AG10803 (cell line): ENCODE results near the gene SMIM17.

Experiments used
- DNase-seq: peaks from one replicate; pipeline ENCODE4 v3.0.0; 2010; ENCODE audit warnings: low read depth
- H3K4me3 ChIP-seq: 2 replicates; pipeline ENCODE4 v1.5.1; 2011; ENCODE audit warnings: mild to moderate bottlenecking, low read length, control low read depth
- TF ChIP-seq, protein P1 (sequence below): conservative IDR thresholded peaks from 2 replicates; pipeline ENCODE4 v1.5.1; 2011; ENCODE audit warnings: mild to moderate bottlenecking, low read length, control low read depth, inconsistent platforms

The SMIM17 gene

DNA sequence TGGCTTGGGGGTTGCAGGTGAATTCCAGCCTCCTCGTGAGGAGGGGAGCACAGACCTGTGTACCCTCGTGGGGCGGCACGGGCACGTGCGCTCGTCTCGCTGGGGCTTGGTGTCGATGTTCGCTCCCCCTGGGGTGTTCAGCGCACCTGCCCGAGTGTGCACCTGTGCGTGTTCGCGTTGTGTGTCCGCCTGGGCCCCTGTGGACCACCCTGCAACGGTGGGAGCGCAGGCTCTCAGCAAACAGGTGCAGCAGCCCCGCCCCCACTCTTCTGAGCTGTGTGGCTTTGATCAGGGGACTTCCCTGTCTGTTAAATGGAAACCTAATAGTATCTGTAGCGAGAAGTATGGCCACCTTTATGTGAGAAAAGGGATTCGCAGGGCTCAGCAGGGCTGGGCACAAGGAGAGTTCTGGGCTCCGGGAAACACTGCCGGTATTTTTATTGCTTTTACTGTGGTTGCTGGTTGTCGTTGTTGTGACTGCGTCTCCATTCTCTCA, 549 bp downstream of the SMIM17 start:
- no peak for DNase-seq
- TF ChIP-seq, protein P1, sequence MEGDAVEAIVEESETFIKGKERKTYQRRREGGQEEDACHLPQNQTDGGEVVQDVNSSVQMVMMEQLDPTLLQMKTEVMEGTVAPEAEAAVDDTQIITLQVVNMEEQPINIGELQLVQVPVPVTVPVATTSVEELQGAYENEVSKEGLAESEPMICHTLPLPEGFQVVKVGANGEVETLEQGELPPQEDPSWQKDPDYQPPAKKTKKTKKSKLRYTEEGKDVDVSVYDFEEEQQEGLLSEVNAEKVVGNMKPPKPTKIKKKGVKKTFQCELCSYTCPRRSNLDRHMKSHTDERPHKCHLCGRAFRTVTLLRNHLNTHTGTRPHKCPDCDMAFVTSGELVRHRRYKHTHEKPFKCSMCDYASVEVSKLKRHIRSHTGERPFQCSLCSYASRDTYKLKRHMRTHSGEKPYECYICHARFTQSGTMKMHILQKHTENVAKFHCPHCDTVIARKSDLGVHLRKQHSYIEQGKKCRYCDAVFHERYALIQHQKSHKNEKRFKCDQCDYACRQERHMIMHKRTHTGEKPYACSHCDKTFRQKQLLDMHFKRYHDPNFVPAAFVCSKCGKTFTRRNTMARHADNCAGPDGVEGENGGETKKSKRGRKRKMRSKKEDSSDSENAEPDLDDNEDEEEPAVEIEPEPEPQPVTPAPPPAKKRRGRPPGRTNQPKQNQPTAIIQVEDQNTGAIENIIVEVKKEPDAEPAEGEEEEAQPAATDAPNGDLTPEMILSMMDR = no peak
- H3K4me3 ChIP-seq = no peak overlapping the region

DNA sequence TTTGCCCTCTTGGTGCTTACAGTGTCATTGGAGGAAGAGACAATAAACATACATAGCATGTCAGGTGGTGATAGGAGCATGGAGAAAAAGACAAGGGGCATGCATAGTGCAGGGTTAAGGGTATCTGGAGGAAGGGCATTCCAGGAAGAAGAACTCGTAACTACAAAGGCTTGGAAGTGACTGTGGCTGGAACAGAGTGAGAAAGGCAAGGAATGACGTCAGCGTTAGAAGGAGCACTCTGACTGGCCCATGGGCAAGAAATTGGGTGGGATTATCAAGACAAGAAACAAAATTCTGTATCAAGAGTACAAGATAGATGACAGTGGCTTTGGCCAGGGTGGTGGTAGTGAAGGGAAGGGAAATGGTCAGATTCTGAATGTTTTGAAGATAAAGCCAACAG, 11.2 kb downstream of the SMIM17 start:
- no peak for DNase-seq
- TF ChIP-seq, protein P1 = no peak
- H3K4me3 ChIP-seq = no peak overlapping the region

DNA sequence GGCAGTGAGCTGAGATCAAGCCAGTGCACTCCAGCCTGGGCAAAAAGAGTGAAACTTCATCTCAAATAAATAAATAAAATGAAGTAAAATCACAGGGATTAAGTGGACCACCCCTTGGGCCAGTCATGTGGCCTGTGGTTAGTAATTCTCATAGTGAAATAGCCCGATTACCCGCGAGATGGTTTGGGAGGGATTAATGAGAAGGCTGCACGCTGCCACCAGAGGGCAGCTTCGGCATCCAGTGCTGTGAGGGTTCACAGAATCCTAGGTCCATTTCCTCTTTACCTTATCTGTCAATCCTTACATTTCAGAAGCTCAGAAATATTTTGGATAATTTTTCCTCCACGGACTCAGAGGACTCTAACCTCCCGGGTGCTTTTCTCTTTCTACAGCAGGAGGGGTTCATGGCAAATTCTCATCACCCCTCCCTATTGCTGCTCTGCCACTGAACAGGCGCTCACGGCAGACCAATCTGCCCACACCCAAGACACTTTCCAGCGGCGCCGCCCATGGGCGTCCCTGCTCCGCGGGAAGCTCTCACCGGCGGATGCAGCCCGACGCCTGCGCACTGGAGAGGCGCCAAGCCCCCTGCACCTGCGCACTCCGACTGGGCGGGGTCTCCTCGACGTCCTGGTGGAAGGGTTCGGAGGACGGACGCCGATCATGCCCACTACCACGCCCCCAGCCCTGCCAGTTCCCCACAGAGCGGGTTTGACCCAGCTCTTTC, 17.6 kb downstream of the SMIM17 start:
- TF ChIP-seq, protein P1 = no peak
- no peak overlapping the region for H3K4me3 ChIP-seq
- no peak for DNase-seq

DNA sequence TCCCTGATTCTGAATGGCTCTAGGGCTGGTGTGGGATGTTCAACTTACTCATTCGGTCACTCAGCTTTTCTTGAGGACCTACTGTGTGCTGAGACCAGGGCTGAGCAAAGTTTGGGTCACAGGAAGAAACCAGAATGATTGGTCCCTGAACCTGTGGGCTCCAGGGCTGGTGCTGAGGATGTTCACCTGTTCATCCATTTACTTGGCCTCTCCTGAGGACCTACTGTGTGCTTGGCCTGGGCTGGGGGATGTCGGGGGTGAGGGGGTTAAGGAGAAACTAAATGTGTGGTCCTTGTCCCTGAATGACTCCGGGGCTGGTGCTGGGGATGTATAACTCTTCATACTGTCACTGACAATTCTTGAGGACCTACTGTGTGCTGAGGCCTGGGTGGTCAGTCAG, 18.3 kb downstream of the SMIM17 start:
- no peak overlapping the region for H3K4me3 ChIP-seq
- TF ChIP-seq, protein P1 = no peak
- no peak for DNase-seq

DNA sequence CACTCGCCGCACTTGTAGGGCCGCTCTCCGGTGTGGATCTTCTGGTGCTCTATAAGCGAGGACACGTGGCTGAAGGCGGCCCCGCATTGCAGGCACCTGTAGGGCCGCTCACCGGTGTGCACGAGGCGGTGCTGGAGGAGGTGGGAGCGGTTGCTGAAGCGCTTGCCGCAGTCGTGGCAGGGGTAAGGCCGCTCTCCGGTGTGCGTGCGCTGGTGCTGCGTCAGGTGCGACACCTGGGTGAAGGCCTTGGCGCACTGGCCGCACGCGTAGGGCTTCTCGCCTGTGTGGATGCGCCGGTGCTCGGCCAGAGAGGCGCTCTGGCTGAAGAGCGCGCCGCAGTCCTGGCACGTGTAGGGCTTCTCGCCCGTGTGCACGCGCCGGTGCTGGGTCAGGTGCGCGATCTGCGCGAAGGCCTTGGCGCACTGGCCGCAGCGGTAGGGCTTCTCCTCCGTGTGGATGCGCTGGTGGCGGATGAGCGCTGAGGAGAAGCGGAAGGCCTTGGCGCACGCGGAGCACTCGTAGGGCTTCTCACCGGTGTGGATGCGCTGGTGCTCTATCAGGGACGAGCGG, 21.1 kb downstream of the SMIM17 start:
- TF ChIP-seq, protein P1 = no peak
- H3K4me3 ChIP-seq = no peak overlapping the region
- no peak for DNase-seq

DNA sequence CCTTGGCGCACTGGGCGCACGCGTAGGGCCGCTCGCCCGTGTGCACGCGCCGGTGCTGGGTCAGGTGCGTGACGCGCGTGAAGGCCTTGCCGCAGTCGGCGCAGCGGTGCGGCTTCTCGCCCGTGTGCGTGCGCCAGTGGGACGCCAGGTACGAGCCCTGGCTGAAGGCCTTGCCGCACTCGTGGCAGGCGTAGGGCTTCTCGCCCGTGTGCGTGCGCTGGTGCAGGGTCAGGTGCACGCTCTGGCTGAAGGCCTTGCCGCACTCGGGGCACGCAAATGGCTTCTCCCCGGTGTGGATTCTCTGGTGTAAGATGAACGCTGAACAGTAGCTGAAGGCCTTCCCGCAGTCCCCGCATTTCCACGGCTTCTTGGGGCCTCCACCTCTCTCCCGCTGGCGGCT, 21.6 kb downstream of the SMIM17 start:
- no peak for DNase-seq
- no peak overlapping the region for H3K4me3 ChIP-seq
- TF ChIP-seq, protein P1 = no peak

- H3K4me3 ChIP-seq = no peak overlapping the region
- TF ChIP-seq, protein P1 = no peak
- DNase-seq = no peak
Observed at GRCh38 chr19:56667311-56667870, 24.4 kb downstream of the SMIM17 start.
